Measurements from ENCODE around the gene SCUBE3.
A peak's percentile ranks its signal among the peaks of the same experiment; 100 is the strongest.

SCUBE3 gene

DNA sequence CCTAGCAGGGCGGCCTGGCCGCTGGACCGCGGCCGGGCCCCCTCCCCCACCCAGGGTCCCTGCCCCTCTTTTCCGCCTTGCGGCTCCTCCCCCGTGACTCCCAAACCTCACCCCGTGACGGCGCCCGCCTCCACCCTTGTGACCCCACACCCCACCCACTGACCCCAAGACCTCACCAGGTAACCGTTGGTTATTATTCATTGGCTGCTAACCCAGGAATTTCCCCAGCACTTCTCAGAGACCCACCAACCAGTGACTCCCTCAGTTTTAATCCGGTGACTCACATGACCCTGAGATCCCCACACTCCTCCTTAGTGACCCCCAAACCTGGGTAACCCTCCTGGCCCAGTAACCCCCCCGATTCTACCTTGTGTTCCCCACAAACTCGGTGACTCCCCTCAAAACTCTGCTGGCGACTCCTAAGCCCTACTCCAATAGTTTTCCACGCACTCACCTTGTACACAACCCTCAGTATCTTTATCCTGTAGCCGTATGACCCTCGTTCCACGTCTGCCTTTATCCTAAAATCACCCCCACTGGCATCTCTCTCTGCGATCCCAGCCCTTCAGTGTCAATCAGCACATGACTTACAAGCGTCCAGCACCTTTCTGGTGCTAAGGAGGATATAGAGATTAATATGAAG is 46.3 kb downstream of the SCUBE3 start:
- H3K4me3 ChIP-seq (replicated peaks in 1 of 2; ENCODE audit: low read depth in 2 of 2, low read length in 2 of 2): peak overlapping the region; percentile 92 to 96
- TF ChIP-seq, protein P1, sequence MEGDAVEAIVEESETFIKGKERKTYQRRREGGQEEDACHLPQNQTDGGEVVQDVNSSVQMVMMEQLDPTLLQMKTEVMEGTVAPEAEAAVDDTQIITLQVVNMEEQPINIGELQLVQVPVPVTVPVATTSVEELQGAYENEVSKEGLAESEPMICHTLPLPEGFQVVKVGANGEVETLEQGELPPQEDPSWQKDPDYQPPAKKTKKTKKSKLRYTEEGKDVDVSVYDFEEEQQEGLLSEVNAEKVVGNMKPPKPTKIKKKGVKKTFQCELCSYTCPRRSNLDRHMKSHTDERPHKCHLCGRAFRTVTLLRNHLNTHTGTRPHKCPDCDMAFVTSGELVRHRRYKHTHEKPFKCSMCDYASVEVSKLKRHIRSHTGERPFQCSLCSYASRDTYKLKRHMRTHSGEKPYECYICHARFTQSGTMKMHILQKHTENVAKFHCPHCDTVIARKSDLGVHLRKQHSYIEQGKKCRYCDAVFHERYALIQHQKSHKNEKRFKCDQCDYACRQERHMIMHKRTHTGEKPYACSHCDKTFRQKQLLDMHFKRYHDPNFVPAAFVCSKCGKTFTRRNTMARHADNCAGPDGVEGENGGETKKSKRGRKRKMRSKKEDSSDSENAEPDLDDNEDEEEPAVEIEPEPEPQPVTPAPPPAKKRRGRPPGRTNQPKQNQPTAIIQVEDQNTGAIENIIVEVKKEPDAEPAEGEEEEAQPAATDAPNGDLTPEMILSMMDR (IDR thresholded peaks at IDR 0.05; ENCODE audit: low read depth, low read length): no peak
- peak; percentile 37 to 70 for DNase-seq (ENCODE audit: low read depth in 2 of 2)

DNA sequence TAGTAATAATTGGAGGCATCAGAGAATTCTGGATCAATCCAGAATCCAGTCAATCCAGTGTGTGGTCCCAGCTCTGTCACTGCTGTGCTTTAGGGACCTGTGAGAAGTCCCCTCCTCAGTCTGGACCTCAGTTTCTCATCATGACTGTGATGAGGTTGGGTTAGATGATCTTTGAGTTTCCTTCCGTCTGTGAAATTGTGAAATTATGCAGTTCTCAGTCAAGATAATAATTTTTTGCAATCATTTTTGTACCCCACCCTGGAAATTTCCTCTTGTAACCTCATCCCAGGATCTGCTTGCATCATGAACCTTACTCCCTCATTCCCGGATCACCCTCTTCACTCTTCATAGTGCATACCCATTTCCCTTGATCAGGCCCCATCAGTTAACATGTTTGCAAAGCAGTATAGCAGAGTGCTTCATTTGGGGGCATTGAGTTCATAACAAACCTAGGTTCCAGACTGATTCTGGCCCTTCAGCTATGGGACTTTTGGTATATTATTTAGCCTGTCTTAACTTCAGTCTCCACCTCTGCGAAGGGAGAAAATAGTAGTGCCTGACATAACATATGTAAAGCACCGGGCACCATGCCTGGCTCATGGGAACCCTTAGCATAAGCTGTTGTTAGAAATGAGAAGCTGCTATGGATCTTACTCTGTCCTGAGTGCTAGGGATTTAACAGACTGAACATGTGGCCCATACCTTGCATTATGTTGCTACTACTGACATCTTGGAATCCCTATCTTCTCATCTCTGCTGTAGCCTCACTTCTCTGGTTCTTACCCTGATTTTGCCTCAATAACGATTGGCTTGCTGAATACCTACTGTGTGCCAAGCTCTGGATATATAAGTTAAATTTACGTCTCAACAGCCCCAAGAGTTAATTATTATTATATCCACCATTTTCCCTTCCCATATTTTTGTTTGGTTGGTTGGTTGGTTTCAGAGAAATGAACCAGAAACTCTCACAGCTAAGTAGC is 47.1 kb downstream of the SCUBE3 start:
- DNase-seq (ENCODE audit: low read depth in 2 of 2): peak in 1 of 2 donors; percentile 18
- peak overlapping the region; percentile 92 to 96 for H3K4me3 ChIP-seq (replicated peaks in 1 of 2; ENCODE audit: low read depth in 2 of 2, low read length in 2 of 2)
- TF ChIP-seq, protein P1 (IDR thresholded peaks at IDR 0.05; ENCODE audit: low read depth, low read length): no peak

DNA sequence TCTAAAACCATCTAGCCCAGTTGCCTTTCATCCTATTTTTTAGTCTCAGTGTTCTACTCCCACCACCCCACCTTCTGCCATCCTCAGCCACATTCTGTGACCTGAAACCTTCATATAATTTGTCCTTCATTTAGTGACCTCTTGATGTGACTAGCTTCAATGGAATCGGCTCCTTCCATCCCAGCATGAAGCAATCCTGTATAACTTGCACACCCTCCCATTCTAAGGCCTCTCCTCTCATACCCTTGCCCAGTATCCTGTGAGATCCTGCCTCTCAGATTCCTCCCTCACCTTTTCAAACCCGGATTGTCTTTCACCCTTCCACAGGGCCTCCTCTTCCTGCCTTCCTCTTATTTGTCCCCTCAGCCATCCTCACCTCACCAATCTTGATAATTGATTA is 48.8 kb downstream of the SCUBE3 start:
- no peak overlapping the region for H3K4me3 ChIP-seq (replicated peaks in 1 of 2; ENCODE audit: low read depth in 2 of 2, low read length in 2 of 2)
- TF ChIP-seq, protein P1 (IDR thresholded peaks at IDR 0.05; ENCODE audit: low read depth, low read length): no peak
- DNase-seq (ENCODE audit: low read depth in 2 of 2): peak in 1 of 2 donors; percentile 38

DNA sequence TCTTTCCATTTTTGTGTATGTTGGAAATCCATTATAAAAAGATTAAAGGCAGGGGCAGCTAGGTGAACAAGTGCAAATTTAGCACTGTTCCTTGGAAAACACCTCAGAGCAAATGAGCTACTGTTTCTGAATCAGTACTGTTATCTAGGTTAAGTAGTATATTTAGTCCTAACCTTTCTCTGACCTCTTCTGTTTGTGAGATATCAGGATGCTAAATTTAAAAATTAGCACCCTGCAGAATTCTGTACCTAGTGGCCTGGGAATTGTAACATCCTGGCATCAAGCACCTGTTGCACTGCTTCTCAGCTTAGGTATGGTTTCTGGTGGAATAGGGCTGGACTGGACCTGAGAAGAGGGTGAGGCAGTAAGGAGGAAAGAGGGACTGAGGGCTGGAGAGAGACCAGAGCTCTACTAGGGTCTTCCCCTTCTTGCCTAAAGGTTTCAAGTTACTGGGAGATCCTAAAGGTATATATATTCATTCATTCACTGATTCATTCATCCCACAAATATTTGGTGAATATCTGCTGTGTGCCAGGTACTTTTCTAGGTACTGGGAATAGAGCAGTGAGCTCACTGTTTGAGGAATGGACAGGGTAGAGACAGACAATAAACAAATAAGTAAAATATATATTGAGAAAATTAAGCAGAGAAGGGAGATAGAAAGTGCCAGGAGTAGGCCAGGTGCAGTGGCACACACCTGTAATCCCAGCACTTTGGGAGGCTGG is 51.0 kb downstream of the SCUBE3 start:
- DNase-seq (ENCODE audit: low read depth in 2 of 2): no peak
- TF ChIP-seq, protein P1 (IDR thresholded peaks at IDR 0.05; ENCODE audit: low read depth, low read length): no peak

DNA sequence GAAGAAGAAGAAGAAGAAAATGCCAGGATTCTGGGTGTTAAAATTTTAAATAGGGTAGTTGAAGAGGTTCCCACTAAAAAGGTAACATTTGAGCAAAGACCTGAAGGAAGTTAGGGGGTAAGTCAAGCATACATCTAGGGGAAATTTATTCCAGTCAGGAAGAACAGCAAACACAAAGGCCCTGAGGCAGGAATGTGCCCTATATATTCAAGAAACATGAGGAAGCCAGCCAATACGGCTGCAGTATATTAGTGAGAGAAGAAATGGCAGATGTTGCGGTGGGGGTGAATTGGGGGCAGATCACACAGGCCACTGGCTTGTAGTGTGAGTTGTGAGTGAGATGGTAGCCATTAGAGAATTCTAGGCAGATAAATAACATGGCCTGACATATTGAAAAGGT is 51.8 kb downstream of the SCUBE3 start:
- DNase-seq (ENCODE audit: low read depth in 2 of 2): no peak
- no peak overlapping the region for H3K4me3 ChIP-seq (replicated peaks in 1 of 2; ENCODE audit: low read depth in 2 of 2, low read length in 2 of 2)
- TF ChIP-seq, protein P1 (IDR thresholded peaks at IDR 0.05; ENCODE audit: low read depth, low read length): no peak

More for the DNA sequence above, 51.0 kb downstream of the SCUBE3 start:
- H3K4me3 ChIP-seq (replicated peaks in 1 of 2; ENCODE audit: low read depth in 2 of 2, low read length in 2 of 2): no peak overlapping the region

DNA sequence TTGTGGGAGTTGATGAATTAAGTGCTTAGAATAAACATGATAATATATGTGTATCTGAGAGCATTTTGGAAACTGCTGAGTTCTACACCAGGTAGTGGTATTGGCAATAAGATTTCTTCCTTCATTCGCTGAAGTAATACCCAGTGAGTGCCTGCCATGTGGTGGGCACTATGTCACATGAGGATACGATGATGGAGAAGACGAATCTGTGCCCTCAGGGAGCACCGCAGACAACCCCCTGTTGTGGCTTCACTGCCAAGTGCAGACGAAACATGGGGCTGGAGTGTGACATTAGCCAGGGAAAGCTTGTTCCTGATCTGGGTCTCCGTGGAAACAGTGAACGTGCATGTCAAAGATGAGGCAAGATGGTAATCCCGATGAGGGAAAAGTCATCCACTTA is 53.7 kb downstream of the SCUBE3 start:
- TF ChIP-seq, protein P1 (IDR thresholded peaks at IDR 0.05; ENCODE audit: low read depth, low read length): no peak
- DNase-seq (ENCODE audit: low read depth in 2 of 2): no peak
- H3K4me3 ChIP-seq (replicated peaks in 1 of 2; ENCODE audit: low read depth in 2 of 2, low read length in 2 of 2): no peak overlapping the region
